GM12865 (cell line): ENCODE measurements around the gene CCL16.
A peak's percentile ranks its signal among the peaks of the same experiment; 100 is the strongest.

Source experiments
- DNase-seq: peaks from one replicate; pipeline ENCODE4 v3.0.0; 2010; ENCODE audit warnings: low read depth
- H3K4me3 ChIP-seq: 2 replicates; pipeline ENCODE4 v1.5.1; 2011; ENCODE audit warnings: mild to moderate bottlenecking, low read depth, low read length, control low read depth
- TF ChIP-seq, protein P1 (sequence below): IDR thresholded peaks from 2 replicates; pipeline ENCODE4 v1.5.1; 2011; ENCODE audit warnings: low read length, control low read depth, low read depth, inconsistent platforms; ENCODE audit not compliant: insufficient read depth; ENCODE audit errors: missing control alignments

CCL16 gene

DNA sequence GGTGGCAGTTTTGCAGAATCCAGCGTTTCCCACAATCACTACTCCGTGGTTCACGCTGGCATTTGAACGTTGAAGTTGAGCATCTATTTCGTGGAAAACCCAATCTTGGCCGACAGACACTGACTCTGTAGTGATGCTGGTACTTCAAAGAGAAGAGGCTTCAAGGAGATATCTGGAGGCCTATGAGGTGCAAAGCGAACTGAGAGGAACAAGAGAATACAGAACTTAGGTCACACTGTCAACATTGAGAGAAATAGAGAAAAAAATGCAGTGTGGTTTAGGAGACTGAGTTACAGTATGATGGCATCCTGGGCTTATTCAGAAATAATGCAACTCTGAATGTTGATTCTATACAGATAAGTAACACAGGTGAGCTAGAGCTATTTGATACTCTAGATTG lies 16.0 kb downstream of the CCL16 start:
- TF ChIP-seq, protein P1, sequence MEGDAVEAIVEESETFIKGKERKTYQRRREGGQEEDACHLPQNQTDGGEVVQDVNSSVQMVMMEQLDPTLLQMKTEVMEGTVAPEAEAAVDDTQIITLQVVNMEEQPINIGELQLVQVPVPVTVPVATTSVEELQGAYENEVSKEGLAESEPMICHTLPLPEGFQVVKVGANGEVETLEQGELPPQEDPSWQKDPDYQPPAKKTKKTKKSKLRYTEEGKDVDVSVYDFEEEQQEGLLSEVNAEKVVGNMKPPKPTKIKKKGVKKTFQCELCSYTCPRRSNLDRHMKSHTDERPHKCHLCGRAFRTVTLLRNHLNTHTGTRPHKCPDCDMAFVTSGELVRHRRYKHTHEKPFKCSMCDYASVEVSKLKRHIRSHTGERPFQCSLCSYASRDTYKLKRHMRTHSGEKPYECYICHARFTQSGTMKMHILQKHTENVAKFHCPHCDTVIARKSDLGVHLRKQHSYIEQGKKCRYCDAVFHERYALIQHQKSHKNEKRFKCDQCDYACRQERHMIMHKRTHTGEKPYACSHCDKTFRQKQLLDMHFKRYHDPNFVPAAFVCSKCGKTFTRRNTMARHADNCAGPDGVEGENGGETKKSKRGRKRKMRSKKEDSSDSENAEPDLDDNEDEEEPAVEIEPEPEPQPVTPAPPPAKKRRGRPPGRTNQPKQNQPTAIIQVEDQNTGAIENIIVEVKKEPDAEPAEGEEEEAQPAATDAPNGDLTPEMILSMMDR: no peak
- no peak for DNase-seq
- H3K4me3 ChIP-seq: no peak overlapping the region

DNA sequence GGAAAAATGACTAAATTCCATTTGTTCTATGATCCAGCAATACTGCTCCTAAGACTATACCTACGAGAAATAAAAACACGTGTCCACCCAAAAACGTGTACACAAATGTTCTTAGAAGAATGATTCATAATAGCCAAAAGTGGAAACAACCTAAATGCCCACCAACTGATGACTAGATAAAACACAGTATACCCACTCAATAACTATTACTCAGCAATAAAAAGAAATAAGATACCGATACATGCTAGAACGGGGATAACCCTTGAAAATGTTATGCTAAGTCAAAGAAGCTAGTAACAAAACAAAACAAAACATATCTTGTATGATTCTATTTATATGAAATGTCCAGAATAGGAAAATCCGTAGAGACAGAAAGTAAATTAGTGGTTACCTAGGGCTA lies 17.6 kb downstream of the CCL16 start:
- TF ChIP-seq, protein P1: no peak
- H3K4me3 ChIP-seq: no peak overlapping the region
- DNase-seq: no peak

DNA sequence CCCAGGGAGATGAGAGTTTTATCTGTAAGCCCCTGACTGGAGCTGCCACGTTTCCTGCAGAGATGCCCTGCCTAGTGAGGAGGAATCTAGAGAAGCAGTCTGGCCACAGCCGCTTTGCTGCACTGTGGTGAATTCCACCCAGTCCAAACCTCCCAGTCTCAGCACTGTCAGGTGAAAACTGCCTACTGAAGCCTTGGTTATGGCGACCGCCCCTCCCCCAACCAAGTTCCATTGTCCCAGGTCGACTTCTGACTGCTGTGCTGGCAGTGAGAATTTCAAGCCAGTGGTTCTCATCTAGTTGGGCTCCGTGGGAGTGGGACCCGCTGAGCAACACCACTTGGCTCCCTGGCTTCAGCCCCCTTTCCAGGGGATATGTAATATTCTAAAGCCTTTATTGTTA lies 27.6 kb downstream of the CCL16 start:
- TF ChIP-seq, protein P1: no peak
- DNase-seq: no peak

DNA sequence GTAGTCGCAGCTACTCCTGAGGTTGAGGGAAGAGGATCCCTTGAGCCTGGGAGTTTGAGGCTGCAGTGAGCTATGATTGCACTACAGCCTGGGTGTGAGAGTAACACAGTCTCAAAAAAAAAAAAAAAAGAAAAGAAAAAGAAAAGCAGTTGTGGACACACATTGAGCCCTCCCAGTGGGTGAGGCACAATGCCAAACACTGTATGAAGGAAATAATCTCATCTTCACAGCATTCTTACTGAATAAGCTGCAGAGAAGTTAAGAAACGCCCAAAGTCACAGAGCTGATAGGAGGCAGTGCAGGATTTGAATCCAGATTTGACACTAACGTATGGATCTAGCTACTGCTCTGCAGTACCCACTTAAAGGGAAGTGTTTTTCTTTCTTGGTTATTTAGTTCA lies 31.9 kb downstream of the CCL16 start:
- TF ChIP-seq, protein P1: no peak
- H3K4me3 ChIP-seq: no peak overlapping the region
- no peak for DNase-seq

More for the DNA sequence above, 27.6 kb downstream of the CCL16 start:
- H3K4me3 ChIP-seq: no peak overlapping the region

DNA sequence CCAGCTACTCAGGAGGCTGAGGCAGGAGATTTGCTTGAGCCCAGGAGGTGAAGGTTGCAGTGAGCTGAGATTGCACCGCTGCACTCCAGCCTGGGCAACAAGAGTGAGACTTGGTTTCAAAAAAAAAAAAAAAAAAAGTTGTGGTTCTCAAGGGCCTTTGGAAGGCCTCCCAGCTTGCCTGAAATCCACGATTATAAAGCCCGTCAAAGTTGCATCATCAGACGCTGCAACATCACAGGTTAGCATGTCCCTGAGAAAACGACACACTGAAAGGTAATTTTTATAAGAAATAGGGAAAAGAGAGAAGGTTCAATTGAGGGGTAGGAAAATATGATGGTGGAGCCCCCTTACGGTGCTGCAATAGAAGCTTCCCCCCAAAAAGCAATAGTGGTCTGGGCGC lies 33.2 kb downstream of the CCL16 start:
- H3K4me3 ChIP-seq: no peak overlapping the region
- no peak for DNase-seq
- TF ChIP-seq, protein P1: no peak

DNA sequence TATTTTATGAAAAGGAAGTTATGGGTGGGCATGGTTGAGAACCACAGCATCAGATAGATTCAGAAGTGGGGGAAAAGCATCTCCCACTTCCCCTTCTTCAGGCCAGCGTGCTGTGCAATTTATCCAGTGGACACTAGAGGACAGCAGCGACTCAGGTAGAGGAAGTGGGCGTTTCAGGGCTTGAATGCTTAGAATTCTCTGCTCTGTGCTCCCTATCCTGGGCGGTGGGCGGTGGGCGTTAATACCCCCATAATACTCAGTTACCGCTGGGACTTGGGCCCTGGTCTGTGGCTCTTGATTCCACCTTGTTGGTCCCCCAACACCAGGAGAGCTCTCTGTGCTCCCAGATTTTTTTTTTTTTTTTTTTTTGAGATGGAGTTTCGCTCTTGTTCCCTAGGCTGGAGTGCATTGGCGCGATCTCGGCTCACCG lies 34.1 kb downstream of the CCL16 start:
- TF ChIP-seq, protein P1: peak; percentile 88
- no peak overlapping the region for H3K4me3 ChIP-seq

DNA sequence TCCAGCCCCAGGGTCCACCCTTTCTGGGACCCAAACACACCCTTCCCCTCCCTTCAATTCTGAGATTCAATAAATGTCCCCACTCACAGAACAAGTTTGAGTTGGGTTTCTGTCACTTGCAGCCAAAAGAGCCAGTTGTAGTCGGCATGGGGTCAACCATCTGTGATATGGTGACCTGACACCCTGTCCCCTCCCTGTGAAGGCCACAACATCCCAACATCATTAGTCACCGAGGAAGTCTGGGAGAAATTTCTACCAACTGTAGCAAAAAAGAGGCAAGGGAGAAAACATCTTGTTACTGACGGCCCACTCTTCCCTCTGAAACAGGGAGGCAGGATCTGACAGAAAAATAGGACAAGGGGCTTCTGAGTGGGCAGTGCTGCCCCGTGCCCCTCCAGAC lies 37.1 kb downstream of the CCL16 start:
- no peak overlapping the region for H3K4me3 ChIP-seq
- TF ChIP-seq, protein P1: no peak
- DNase-seq: no peak

More for the DNA sequence above, 34.1 kb downstream of the CCL16 start:
- DNase-seq: peak; percentile 63
